ENCODE measurements around the gene GRID1.

The GRID1 gene

GRCh38 chr10:86293396-86293791 lies 73.2 kb downstream of the GRID1 start:
- DNase-seq (ENCODE audit: low read depth, low spot score) = no peak

GRCh38 chr10:86292462-86293395 lies 73.9 kb downstream of the GRID1 start:
- no peak for DNase-seq (ENCODE audit: low read depth, low spot score)

GRCh38 chr10:86291616-86292340 lies 74.8 kb downstream of the GRID1 start:
- no peak for DNase-seq (ENCODE audit: low read depth, low spot score)

GRCh38 chr10:86290933-86291615 lies 75.5 kb downstream of the GRID1 start:
- DNase-seq (ENCODE audit: low read depth, low spot score) = no peak

DNA sequence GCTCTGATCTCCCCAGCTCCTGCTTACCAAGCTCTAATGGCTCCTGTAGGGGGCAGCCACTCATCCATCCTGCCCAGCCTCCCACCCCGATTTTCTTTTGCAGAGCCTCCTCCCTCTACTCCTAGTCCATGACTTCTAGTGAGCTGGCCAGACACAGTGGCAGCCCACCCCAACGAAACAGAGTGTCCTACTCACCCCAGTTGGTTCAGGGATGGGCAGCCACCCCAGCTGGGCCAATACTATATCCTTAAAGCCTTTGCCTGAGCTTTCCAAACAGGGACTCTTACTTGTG lies 77.1 kb downstream of the GRID1 start:
- DNase-seq (ENCODE audit: low read depth, low spot score) = no peak

GRCh38 chr10:86288695-86289576 lies 77.7 kb downstream of the GRID1 start:
- DNase-seq (ENCODE audit: low read depth, low spot score) = no peak

DNA sequence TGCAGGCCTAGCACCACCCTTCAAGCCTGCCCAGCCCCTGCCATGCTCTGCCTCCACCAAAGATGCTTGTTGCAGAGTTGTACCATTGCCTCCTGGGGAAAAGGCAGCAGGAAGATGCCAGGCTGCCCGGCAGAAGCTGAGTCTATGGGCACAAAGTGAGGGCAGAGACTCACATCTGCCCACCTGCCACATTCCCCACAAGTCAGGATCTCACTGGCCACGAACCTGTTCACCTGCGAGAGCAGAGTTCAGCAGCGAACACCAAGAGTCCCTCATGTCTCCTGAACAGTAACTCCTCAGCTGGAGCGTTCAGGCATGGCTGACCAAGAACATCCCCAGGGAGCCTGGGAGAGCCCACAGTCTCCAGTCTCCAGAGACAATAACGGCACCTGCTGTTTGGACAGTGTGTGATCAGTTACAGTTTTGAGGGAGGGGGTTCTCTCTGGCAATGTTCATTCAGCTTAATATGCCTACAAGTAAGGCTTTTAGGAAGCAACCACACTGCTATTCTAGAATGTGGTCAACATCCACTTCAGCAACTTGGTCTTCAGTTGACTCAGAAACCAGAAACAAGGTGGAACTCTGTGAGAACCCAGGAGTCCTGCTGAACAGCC lies 78.5 kb downstream of the GRID1 start:
- no peak for DNase-seq (ENCODE audit: low read depth, low spot score)

- DNase-seq (ENCODE audit: low read depth, low spot score) = no peak
Measured at GRCh38 chr10:86287110-86287793, 79.3 kb downstream of the GRID1 start.

- no peak for DNase-seq (ENCODE audit: low read depth, low spot score)
Measured at GRCh38 chr10:86286236-86287109, 80.1 kb downstream of the GRID1 start.

- no peak for DNase-seq (ENCODE audit: low read depth, low spot score)
Measured at GRCh38 chr10:86285136-86285790, 81.3 kb downstream of the GRID1 start.

DNA sequence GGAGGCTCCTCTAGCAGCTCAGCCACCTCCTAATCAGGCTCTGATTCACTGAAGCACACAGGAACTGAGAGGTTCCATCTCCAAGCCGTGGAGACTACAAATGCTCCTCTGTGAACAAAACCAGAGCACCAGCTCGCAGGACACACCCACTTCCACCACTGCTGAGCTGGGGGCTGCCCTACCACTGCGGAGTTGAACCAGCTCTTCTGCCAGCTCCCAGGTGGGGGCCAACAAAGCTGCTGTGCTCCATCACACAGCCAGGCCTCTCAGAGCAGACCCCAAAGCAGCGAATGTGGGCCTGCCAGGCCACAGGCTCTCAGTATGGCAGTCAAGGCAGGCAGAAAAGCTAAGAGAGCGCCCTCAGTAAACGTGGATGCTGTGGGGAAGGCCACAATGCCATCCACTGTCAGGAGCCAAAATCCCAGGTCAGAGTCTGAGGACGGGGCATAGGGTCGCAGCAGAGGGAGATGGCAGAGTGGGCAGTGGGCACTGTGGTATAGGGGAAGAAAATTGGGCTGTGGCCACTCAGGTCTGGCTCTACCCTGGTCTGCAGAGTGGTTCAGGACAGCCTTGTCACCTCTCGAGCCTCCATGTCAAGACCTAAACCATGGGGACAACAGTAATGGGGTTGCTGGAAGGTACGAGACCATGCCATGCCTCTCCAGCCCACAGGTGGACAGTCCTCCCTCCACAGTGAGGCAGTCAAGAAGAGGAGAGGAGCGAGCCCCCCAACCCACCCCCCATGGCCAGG lies 82.1 kb downstream of the GRID1 start:
- DNase-seq (ENCODE audit: low read depth, low spot score) = no peak

GRCh38 chr10:86283466-86284287 lies 82.9 kb downstream of the GRID1 start:
- DNase-seq (ENCODE audit: low read depth, low spot score) = no peak

DNA sequence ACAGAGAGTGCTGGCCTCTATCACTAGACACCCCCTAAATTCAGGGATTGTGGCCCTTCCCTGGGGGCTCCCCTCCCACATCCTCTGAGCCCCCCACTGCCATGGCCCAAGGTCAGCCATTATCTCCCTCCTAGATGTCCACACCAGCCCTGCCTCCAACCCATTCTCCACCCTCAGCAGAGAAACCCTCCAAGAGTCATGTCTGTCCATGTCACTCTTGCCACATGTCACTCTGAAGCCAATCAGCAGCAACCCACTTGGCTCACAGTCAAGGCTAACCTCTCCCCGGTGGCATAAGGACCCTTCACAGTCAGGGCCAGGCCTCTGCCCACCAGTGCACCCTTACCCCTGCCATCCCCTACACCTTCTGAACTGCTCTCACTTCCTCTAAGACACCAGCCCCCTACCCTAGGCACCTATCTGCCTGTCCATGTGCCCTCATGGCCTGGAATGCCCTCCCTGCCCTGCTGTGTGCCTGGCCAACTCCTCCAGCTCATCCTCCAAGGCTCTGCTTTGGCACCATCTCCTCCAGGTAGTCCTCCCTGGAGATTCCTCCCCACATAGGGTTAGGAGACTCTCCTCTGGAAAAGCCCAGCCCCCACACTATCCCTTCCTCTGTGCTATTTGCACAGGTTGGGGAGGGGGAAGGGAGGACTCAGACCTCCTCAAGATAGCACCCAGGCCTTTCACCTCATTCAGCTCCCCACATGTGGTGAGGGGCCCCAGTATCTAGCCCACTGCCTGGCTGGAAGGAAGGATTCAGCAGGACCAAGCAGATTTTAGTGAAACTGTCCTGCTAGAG lies 83.7 kb downstream of the GRID1 start:
- DNase-seq (ENCODE audit: low read depth, low spot score) = no peak

DNA sequence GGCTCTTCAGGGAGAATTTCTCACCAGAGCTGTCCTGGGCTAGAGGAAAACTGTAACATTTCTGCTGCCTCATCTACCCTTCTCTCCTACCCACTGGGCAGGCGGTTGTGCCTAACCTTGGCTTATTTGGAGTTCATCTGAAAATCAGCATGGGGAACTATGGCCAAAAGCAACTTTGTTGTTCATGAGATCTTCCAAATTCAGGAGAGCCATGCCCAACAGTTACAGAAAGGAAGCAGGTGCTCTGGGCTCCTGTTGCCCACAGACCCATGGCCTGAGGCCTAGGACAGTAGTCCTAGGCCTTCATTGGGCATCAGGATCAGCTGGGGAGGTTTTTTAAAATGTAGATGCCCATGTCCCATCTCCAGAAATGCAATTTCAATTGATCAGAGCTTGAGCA lies 85.2 kb downstream of the GRID1 start:
- DNase-seq (ENCODE audit: low read depth, low spot score) = no peak

GRCh38 chr10:86269332-86269731 lies 97.3 kb downstream of the GRID1 start:
- DNase-seq (ENCODE audit: low read depth, low spot score) = no peak
